HPDE6-E6E7 (cell line): ENCODE measurements around the gene EEF1A2.

Experiments used
- DNase-seq: peaks from one replicate; pipeline ENCODE4 v3.0.0; 2011; ENCODE audit warnings: missing footprints; ENCODE audit errors: extremely low spot score

EEF1A2 gene

DNA sequence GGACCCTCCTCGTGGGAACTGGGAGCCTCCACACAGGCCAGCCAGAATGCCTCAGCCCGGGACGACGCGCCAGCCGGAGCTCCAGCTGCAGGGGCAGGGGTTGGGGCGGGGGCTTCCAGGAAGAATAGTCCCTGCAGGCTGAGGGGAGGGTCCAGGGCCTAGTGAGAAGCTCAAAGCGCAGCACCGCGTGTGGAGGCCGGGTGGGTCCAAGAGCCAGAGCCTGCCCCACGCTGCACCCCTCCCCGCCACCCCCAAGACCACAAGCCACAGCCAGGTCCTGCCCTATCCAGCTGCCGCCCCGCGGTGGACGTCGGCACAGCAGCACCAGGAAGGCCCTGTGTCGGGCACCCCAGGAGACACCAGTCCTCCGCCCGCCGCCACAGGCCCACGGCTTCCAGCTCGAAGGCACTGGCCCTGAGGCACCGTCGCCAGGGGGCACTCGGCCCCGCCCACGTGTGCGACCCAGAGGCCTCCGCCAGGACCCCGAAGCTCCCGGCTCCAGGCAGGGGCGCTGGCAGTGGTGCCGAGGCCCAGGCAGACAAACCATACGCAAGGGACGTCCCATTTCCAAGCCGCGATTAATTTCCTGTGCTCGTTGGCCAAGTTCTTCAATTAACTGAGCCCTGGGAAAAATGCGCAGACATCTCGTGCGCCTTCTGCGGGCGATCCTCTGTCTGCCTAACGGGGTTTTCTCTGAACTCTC lies 45.9 kb downstream of the EEF1A2 start:
- no peak for DNase-seq

DNA sequence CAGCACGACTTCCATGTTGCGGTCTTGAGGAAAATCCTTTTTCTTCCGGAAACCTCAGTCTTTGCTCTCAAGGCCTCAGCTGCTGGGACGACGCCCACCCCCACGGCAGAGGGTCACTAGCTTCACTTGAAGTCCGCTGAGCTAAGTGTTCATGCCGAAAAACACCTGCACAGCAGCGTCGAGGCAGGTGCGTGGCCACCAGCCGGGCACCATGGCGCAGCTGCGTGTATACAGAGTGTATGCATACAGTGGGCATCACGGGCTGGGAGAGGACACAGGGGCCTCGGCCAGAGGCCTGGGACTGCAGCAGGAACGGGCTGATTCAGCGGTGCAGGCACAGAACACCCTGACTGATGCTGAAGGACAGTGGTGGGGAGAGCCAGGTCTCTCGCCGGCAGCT lies 46.5 kb downstream of the EEF1A2 start:
- DNase-seq = no peak

DNA sequence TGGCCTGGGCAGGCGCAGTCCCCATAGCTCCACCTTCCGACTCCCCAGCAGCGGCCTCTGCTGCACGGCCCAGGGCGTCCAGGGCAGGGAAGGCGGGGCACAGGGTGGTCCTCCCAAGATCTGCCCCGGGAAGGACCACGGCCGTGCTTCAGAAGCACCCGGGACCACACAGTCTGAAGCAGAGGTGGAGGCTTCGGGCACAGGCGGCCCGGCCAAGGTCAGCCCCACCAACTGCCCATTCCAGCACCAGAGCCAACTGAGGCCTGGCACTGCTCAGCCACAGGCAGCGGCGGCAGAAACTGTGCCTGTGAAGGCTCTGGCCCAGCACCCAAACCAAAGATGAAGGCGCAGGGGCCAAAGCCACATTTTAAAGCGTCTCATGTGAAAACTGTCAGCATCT lies 47.1 kb downstream of the EEF1A2 start:
- no peak for DNase-seq

DNA sequence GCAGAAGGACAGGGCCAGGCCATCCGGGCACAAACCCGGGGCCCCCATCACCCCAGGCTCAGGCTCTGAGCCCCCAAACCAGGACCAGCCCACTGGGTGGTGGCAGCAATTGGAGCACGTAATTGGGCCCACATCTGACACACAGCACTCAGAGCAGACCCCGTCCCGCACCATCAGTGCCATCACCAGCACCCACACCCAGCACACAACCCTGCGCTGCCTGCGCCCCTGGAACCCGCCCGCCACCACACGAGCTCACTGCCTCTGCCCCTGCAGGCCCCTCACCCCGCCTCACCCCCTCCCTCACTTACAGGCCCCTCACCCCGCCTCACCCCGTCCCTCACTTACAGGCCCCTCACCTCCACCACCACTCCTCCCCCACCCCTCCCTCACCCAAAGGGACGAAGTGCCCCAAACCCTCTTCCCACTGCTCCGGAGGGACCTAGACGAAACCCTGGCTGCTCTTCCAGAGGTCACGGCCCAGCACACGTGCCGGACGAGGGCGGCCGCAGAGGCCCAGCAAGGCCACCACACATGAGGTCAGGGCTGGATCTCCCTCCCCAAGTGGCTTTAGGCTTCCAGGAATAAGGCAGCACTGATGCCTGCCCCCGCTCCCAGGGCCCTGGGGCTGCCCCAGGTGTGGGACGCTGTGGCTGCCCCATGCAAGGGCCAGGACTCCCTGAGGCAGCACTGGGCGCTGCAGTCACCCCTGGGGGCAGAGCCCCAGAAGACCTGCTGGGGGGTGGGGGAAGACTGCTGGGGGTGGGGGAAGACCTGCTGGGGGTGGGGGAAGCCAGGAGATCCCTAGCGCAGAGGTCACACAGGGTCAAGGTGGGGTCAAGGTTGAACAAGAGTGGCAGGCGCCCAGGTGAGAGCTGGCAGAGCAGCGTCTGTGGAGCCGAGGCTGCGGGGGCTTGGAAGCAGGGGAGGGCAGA lies 48.8 kb downstream of the EEF1A2 start:
- no peak for DNase-seq

GRCh38 chr20:63449025-63449424 lies 49.9 kb downstream of the EEF1A2 start:
- DNase-seq = no peak

- DNase-seq = no peak
Measured at GRCh38 chr20:63448031-63448430, 50.9 kb downstream of the EEF1A2 start.

GRCh38 chr20:63447320-63447719 lies 51.6 kb downstream of the EEF1A2 start:
- no peak for DNase-seq

DNA sequence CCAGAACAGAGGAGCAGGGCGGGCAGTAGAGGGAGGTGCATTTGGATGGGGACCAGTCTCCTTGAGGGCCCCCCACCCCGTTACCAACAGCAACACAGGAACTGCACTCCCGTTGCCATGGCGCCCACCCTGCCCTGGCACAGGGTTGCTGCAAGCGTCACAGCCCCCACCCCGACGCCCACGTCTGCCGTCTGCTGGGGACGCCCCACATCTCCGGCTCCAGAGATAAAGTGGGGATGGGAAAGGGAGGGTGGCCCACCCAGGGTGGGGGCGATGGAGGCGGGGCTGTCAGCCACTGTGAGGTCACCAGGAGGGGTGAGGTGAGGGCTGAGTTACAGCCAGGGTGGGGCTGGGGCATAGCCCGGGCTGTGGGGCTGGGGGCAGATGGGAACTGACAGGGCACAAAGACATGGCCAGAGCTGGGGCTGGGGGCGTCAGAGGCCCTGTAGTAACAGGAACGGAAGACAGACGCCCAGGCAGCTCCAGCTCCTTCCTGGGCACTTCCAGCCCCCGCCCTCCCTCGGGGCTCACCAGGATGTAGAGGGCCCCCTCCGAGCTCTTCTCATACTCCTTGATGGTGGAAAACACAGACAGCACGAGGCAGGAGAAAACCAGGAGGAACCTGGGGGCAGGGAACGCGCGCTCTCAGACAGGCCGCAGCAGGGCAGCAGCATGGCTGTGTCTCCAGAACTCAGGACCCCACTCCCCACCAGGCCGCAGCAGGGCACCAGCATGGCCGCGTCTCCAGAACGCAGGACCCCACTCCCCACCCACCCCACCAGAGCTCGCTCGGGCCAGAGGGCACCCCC lies 52.5 kb downstream of the EEF1A2 start:
- DNase-seq = no peak

DNA sequence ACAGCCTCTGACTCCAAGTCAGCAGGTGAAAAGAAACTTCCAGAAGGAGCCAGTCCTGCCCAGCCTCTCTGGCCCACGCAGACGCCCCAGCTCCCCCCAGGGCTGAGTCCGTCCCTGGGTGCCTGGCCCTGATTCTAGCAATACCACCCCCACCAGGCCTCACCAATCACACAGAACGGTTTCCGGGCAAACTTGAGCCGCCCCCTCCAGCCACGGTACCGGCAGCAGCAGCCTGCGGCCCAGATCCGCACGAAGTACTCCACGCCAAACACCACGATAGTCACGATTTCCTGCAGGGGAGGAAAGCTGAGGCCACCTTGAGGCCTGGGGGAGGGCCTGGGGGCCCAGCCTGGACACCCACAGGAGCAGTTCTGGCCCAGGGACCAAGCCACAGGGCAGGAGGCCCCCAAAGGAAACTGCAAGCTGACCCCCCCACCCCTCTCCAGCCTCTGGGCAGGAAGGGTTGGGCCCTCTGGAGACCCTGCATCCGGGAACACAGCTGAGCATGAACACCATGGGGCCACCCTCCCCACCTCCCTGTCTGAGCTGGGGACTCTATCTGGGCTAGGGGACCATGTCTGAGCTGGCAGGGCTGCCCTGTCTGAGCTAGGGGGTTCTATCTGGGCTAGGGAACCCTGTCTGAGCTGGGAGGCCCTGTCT lies 53.7 kb downstream of the EEF1A2 start:
- DNase-seq = no peak

- DNase-seq = no peak
Measured at GRCh38 chr20:63444548-63444947, 54.3 kb downstream of the EEF1A2 start.

DNA sequence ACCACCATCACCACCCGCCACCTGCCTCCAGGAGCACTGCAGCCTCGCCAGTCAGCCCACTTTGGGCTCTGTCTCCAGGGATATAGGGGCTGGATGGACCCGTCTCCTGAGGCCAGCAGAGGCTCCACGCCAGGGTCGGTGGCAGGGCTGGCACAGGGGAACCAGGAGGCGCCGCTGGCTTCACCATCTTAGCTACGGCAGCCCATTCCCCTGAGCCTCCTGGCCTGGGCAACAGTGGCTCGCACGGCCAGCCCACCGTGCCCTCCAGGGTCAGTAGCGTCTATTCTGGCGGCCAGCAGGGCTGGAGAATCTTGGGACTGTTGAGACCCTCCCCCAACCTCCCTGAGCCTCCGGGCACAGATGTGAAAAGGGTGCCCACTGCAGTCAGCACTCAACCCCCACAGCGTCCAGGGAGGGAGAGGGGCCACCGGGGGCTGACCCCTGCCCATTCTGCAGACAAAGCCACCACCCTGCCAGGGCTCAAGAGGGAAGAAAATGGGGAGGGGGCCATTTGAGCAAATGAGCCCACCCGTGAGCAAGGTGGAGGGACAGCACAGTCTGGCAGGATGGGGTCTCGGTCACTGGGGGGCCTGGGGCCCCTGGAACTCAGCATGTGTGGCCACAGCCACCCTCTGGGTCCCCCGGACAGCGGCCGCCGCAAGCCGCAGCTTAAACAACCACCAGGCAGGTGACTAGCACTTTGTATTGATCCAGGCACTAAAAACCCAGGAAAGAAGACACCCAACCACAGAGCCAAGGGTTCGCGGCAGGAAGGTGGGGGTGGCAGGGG lies 55.1 kb downstream of the EEF1A2 start:
- no peak for DNase-seq

DNA sequence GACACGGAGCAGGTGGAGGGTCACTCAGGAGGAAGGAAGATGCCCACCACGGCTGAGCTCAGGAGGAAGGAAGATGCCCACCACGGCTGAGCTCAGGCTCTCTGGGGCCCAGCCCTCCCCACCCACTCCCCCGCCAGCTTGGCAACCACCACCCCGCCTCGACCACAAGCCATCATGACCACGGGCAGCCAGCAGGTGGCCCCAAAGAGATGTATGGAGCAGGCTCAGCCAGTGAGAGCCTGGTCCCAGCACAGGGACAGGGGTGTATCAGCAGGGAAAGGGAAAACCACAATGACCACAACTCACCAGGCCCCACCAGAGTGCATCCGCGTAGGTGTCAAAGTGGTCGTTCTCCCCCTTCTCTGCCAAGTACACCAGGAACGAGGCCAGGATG lies 56.8 kb downstream of the EEF1A2 start:
- peak; percentile 79 for DNase-seq

DNA sequence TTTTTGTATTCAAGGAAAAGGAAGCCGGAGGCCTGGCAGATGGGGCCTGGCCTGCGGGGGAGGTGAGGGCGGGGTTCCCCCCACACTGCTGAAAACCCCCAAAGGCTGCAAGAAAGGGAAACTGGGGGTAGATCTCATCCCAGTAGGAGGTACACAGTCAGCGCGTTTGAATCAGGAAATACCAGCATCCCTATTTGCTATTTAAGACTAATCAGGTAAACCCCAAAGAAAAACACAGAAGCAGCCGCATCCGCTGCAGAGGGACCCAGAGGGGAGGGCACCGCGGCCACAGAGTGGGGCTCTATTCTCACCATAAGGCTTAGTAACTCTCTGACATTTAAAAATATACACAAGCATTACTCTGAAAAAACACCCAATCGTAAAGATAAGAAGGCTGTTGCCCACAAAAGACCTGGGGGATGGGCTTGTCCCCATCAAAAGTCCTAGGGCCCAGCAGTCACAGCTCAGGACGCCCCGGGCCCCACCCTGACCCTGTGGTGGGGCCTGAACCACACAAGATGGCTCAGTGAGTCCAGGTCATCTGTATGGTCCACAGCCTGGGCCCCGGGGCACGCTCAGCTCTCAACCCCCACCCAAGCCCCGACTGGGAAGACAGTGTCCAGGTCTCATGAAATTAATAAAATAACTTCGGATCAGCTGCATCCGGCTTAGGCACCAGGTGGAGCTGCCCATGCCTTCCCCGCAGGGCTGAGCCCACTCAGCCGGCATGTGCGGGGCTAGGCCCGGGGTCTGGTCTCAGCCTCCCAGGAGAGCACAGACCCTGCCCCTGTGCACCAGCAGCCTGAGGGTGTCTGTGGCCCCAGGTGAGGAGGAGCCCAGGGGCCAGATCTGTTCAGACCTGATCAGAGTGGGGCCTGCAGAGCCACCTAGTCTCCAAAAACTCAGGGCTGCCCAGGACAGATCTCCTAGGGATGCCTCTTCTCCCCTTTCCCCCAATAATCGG lies 57.5 kb downstream of the EEF1A2 start:
- DNase-seq = no peak

DNA sequence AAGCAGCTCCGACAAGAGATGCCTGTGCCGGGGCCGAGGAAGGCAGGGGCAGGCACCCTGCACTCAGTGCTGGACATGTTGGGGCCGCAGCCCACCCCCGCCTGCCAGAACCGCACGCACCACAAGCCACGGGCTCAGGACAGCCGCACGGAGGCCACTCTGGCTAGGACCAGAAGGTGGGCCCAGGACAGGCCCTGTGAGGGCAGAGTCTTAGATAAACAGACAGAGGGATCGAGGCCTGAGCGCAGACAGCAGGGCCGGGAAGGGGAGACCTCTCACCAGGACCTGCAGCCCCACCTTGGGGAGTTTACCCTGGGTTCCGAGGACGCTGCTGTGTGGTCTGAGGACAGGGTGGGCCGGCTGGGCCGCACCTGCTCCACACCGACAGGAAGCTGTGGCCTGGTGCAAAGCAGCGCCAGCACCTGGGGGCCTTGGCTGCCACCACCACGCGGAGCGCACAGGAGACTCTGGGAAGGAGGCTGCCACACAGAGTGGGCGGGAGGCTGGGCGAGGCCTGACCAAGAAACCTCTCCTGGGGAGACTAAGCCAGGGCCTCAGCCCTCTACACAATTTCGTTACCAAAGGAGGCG lies 58.4 kb downstream of the EEF1A2 start:
- no peak for DNase-seq

GRCh38 chr20:63439866-63440265 lies 59.0 kb downstream of the EEF1A2 start:
- no peak for DNase-seq

DNA sequence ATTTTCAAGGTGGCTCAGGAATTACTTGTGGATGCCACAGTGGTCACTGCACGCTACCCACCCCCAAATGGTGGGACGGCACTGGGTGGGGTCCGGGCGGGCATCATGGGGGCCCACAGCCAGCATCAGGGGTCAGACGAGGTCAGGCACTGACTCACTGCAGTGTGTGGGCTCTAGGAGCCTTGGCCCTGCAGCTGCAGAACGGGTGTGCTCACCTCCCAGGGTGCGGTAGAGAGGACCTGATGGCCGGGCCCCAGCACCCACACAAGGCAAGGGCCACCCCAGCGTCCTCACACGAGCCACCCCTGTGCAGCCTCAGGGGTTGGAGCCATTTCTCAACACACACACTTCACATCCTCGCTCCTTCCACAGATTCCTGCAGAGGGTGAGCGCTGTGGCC lies 60.8 kb downstream of the EEF1A2 start:
- no peak for DNase-seq
